SK-N-SH treated with all-trans-retinoic acid at 6 μM for 48 hours (cell line): ENCODE measurements around the gene PITPNC1.

ENCODE experiments used
- ATAC-seq: fragments of 200-7000 bp; cut with Tn5 transposase; 3 replicates; pipeline ENCODE4 v1.9.1; 2020; ENCODE audit warnings: mild to moderate bottlenecking, moderate library complexity
- ARNTL ChIP-seq: fragments of 450-650 bp; formaldehyde crosslinking; IDR thresholded peaks from 2 replicates; pipeline ENCODE4 v1.5.0; 2020; ENCODE audit warnings: low read depth, mild to moderate bottlenecking, moderate library complexity, borderline replicate concordance
- BACH2 ChIP-seq: fragments of 250-450 bp; sonication (Bioruptor Pico); IDR thresholded peaks from 2 replicates; pipeline ENCODE4 v1.9.0; 2021; ENCODE audit warnings: mild to moderate bottlenecking, borderline replicate concordance
- CSDC2 ChIP-seq: fragments of 250-450 bp; sonication (Bioruptor Pico); IDR thresholded peaks from 2 replicates; pipeline ENCODE4 v1.5.0; 2020; ENCODE audit warnings: mild to moderate bottlenecking, moderate library complexity
- ESRRG ChIP-seq: fragments of 250-450 bp; sonication (Bioruptor Pico); IDR thresholded peaks from 2 replicates; pipeline ENCODE4 v1.6.1; 2021; ENCODE audit warnings: mild to moderate bottlenecking
- GLIS3 ChIP-seq: fragments of 250-450 bp; sonication (Bioruptor Pico); IDR thresholded peaks from 2 replicates; pipeline ENCODE4 v1.5.0; 2020; ENCODE audit warnings: mild to moderate bottlenecking, moderate library complexity
- ISL1 ChIP-seq: fragments of 250-450 bp; sonication (Bioruptor Pico); IDR thresholded peaks from 2 replicates; pipeline ENCODE4 v2.1.2; 2022; ENCODE audit warnings: mild to moderate bottlenecking, moderate library complexity
- PPARA ChIP-seq: fragments of 250-450 bp; sonication (Bioruptor Pico); IDR thresholded peaks from 2 replicates; pipeline ENCODE4 v1.5.0; 2020; ENCODE audit warnings: mild to moderate bottlenecking, borderline replicate concordance
- RARB ChIP-seq: fragments of 250-450 bp; sonication (Bioruptor Pico); IDR thresholded peaks from 2 replicates; pipeline ENCODE4 v1.8.0; 2021; ENCODE audit warnings: mild to moderate bottlenecking, moderate library complexity
- SNAI2 ChIP-seq: fragments of 250-450 bp; sonication (Bioruptor Pico); IDR thresholded peaks from 2 replicates; pipeline ENCODE4 v1.5.0; 2020; ENCODE audit warnings: mild to moderate bottlenecking, moderate library complexity
- TCF4 ChIP-seq: fragments of 250-450 bp; sonication (Bioruptor Pico); IDR thresholded peaks from 2 replicates; pipeline ENCODE4 v1.8.0; 2021; ENCODE audit warnings: mild to moderate bottlenecking, moderate library complexity, borderline replicate concordance
- TOX ChIP-seq: fragments of 250-450 bp; sonication (Bioruptor Pico); IDR thresholded peaks from 2 replicates; pipeline ENCODE4 v1.8.0; 2021; ENCODE audit warnings: mild to moderate bottlenecking, moderate library complexity, borderline replicate concordance
- ZC3H10 ChIP-seq: fragments of 250-450 bp; sonication (Bioruptor Pico); IDR thresholded peaks from 2 replicates; pipeline ENCODE4 v1.5.1; 2021; ENCODE audit warnings: mild to moderate bottlenecking, moderate library complexity
- ZFP3 ChIP-seq: fragments of 250-450 bp; sonication (Bioruptor Pico); IDR thresholded peaks from 2 replicates; pipeline ENCODE4 v1.5.0; 2020; ENCODE audit warnings: mild to moderate bottlenecking, moderate library complexity
- ZFP30 ChIP-seq: fragments of 450-650 bp; formaldehyde crosslinking; IDR thresholded peaks from 2 replicates; pipeline ENCODE4 v1.5.0; 2022; ENCODE audit warnings: mild to moderate bottlenecking, moderate library complexity
- ZNF565 ChIP-seq: fragments of 450-650 bp; formaldehyde crosslinking; conservative IDR thresholded peaks from 2 replicates; pipeline ENCODE4 v1.5.0; 2020; ENCODE audit warnings: low read depth, mild to moderate bottlenecking, moderate library complexity
- ZNF8 ChIP-seq: fragments of 450-650 bp; formaldehyde crosslinking; IDR thresholded peaks from 2 replicates; pipeline ENCODE4 v1.5.0; 2020; ENCODE audit warnings: mild to moderate bottlenecking, moderate library complexity
- TF ChIP-seq, protein P1 (sequence below): fragments of 250-450 bp; sonication (Bioruptor Pico); IDR thresholded peaks from 2 replicates; pipeline ENCODE4 v1.5.1; 2021; ENCODE audit warnings: mild to moderate bottlenecking, moderate library complexity
- TF ChIP-seq, protein P2 (sequence below): fragments of 250-450 bp; sonication (Bioruptor Pico); IDR thresholded peaks from 2 replicates; pipeline ENCODE4 v1.8.0; 2021; ENCODE audit warnings: low read depth, mild to moderate bottlenecking, moderate library complexity, borderline replicate concordance
- TF ChIP-seq, protein P3 (sequence below): fragments of 250-450 bp; sonication (Bioruptor Pico); IDR thresholded peaks from 2 replicates; pipeline ENCODE4 v1.5.0; 2020; ENCODE audit warnings: mild to moderate bottlenecking, moderate library complexity
- TF ChIP-seq, protein P4 (sequence below): fragments of 250-450 bp; sonication (Bioruptor Pico); IDR thresholded peaks from 2 replicates; pipeline ENCODE4 v1.8.0; 2020; ENCODE audit warnings: mild to moderate bottlenecking, moderate library complexity, borderline replicate concordance

PITPNC1 gene

DNA sequence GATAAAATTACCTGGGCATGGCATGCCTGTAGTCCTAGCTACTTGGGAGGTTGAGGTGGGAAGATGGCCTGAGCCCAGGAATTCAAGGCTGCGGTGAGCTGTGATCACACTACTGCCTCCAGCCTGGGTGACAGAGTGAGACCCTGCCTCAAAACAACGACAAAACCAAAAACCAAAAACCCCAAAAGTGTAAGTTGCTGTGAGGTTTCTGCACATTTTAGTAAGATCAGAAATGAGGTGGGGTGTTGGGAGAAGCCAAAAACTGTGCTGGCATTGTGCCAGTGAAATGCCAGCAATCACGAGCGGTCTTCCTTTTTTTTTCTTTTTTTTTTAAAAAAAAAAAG, 114.6 kb downstream of the PITPNC1 start:
- ATAC-seq, result no peak
- TF ChIP-seq ISL1 (CRISPR knock-in tag), result no peak
- TF ChIP-seq GLIS3 (CRISPR knock-in tag), result no peak
- TF ChIP-seq ESRRG (CRISPR knock-in tag), result no peak
- TF ChIP-seq, protein P1, sequence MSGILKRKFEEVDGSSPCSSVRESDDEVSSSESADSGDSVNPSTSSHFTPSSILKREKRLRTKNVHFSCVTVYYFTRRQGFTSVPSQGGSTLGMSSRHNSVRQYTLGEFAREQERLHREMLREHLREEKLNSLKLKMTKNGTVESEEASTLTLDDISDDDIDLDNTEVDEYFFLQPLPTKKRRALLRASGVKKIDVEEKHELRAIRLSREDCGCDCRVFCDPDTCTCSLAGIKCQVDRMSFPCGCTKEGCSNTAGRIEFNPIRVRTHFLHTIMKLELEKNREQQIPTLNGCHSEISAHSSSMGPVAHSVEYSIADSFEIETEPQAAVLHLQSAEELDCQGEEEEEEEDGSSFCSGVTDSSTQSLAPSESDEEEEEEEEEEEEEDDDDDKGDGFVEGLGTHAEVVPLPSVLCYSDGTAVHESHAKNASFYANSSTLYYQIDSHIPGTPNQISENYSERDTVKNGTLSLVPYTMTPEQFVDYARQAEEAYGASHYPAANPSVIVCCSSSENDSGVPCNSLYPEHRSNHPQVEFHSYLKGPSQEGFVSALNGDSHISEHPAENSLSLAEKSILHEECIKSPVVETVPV (CRISPR knock-in tag), result no peak
- no peak for TF ChIP-seq ZFP30 (CRISPR knock-in tag)

DNA sequence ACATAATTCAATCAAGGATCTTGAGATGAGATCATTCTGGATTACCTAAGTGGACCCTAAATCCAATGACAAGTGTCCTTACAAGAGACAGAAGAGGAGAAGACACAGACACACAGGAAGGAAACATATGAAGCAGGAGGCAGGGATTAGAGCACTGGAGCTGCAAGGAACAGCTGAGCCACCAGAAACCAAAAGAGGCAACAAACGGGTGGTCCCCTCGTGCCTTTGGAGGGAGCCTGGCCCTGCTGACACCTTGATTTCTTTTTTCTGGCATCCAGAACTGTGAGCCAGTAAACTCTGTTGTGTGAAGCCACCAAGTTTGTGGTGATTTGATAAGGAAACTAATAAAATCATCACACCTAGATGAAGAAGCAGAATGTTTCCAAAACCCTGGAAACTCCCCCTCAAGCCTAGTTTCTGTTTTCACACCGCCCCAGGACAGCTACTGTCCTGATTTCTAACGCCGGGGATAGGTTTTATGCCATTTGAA, 115.2 kb downstream of the PITPNC1 start:
- TF ChIP-seq, protein P2, sequence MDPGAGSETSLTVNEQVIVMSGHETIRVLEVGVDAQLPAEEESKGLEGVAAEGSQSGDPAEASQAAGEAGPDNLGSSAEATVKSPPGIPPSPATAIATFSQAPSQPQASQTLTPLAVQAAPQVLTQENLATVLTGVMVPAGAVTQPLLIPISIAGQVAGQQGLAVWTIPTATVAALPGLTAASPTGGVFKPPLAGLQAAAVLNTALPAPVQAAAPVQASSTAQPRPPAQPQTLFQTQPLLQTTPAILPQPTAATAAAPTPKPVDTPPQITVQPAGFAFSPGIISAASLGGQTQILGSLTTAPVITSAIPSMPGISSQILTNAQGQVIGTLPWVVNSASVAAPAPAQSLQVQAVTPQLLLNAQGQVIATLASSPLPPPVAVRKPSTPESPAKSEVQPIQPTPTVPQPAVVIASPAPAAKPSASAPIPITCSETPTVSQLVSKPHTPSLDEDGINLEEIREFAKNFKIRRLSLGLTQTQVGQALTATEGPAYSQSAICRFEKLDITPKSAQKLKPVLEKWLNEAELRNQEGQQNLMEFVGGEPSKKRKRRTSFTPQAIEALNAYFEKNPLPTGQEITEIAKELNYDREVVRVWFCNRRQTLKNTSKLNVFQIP (CRISPR knock-in tag), result no peak
- TF ChIP-seq ARNTL (CRISPR knock-in tag) (no peak), GLIS3 (CRISPR knock-in tag) (no peak), ZC3H10 (no peak), SNAI2 (no peak), ZFP30 (CRISPR knock-in tag) (no peak), RARB (CRISPR knock-in tag) (no peak), CSDC2 (CRISPR knock-in tag) (no peak), ESRRG (CRISPR knock-in tag) (no peak), ZNF565 (CRISPR knock-in tag) (no peak), BACH2 (CRISPR knock-in tag) (no peak), ZFP3 (CRISPR knock-in tag) (no peak), TOX (CRISPR knock-in tag) (no peak)
- TF ChIP-seq, protein P3, sequence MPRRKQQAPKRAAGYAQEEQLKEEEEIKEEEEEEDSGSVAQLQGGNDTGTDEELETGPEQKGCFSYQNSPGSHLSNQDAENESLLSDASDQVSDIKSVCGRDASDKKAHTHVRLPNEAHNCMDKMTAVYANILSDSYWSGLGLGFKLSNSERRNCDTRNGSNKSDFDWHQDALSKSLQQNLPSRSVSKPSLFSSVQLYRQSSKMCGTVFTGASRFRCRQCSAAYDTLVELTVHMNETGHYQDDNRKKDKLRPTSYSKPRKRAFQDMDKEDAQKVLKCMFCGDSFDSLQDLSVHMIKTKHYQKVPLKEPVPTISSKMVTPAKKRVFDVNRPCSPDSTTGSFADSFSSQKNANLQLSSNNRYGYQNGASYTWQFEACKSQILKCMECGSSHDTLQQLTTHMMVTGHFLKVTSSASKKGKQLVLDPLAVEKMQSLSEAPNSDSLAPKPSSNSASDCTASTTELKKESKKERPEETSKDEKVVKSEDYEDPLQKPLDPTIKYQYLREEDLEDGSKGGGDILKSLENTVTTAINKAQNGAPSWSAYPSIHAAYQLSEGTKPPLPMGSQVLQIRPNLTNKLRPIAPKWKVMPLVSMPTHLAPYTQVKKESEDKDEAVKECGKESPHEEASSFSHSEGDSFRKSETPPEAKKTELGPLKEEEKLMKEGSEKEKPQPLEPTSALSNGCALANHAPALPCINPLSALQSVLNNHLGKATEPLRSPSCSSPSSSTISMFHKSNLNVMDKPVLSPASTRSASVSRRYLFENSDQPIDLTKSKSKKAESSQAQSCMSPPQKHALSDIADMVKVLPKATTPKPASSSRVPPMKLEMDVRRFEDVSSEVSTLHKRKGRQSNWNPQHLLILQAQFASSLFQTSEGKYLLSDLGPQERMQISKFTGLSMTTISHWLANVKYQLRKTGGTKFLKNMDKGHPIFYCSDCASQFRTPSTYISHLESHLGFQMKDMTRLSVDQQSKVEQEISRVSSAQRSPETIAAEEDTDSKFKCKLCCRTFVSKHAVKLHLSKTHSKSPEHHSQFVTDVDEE, result no peak
- TF ChIP-seq, protein P4, sequence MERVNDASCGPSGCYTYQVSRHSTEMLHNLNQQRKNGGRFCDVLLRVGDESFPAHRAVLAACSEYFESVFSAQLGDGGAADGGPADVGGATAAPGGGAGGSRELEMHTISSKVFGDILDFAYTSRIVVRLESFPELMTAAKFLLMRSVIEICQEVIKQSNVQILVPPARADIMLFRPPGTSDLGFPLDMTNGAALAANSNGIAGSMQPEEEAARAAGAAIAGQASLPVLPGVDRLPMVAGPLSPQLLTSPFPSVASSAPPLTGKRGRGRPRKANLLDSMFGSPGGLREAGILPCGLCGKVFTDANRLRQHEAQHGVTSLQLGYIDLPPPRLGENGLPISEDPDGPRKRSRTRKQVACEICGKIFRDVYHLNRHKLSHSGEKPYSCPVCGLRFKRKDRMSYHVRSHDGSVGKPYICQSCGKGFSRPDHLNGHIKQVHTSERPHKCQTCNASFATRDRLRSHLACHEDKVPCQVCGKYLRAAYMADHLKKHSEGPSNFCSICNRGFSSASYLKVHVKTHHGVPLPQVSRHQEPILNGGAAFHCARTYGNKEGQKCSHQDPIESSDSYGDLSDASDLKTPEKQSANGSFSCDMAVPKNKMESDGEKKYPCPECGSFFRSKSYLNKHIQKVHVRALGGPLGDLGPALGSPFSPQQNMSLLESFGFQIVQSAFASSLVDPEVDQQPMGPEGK (CRISPR knock-in tag), result no peak
- TF ChIP-seq, all 23 proteins: peak for 0
- no peak for ATAC-seq

DNA sequence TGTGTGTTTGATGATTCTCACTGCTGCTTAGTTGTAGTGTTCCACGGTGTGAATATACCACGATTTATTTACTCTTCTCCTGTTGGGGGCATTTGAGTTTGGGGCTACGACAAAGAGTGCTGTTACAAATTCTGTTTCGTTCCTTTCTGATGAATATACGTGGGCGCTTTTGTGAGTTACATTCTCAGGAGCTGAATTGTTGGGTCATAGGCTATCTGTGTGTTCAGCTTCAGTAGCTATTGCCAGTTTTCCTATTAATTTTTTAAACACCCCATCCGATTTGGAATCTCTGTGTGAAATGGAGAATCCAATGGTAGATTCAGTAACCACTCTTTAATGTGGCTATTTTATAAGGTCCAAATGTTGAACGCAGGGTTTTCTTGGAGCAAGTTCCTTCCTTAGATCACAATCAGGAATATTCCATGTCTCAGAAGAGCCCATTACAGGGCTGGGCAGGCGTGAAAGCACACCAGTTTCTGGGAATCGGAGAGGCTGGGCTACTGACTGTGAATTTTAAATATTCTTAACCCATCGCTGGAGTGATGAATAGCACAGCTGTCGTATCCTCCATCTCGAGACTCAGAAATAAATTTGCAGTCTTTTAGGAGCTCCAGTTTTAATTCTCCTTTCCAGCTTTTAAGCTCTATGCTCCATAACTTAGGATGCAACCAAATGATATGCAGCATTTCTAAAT, 115.9 kb downstream of the PITPNC1 start:
- TF ChIP-seq TOX (CRISPR knock-in tag) (no peak), ZFP3 (CRISPR knock-in tag) (no peak), PPARA (no peak), ZFP30 (CRISPR knock-in tag) (no peak), TCF4 (CRISPR knock-in tag) (no peak), BACH2 (CRISPR knock-in tag) (no peak), ZNF8 (CRISPR knock-in tag) (no peak), ARNTL (CRISPR knock-in tag) (no peak)
- TF ChIP-seq, protein P3, result no peak
- no peak for ATAC-seq
